K562 (cell line): ENCODE results near the gene SLC25A45. TPM values are rescaled to one million over a fixed set of nuclear protein-coding genes. Genes with fewer than 3 reads are reported as not detected.

Source experiments
- ATAC-seq: fragments of 200-7000 bp; cut with Tn5 transposase; 3 replicates; pipeline ENCODE4 v1.9.1; 2020; ENCODE audit warnings: moderate library complexity
- BruUV-seq: library from RNA; stranded (reverse); fragments of 400-500 nt; replicated peaks from 2 replicates; lab custom pipeline; 2021; lab: Mats Ljungman, UMichigan
- CTCF ChIA-PET: fragments of 300-600 bp; formaldehyde crosslinking; extraction: SDS; loops from one replicate; lab custom pipeline; 2021; ENCODE audit warnings: low intra/inter-chr PET ratio; lab: Yijun Ruan, JAX
- POLR2A ChIA-PET: fragments of 300-600, 350-650 bp; sonication (Branson Sonifier 250); formaldehyde crosslinking; extraction: SDS; loops from one replicate; lab custom pipeline; 2021; ENCODE audit warnings: antibody characterized with exemption, inconsistent platforms; lab: Yijun Ruan, JAX
- DNase-seq, 4 experiments: peaks; one replicate each; pipeline versions ENCODE4 v3.0.0 to v3.0.0-alpha.2; 2011 to 2018; ENCODE audit warnings: low spot score in 3 of 4, mixed read lengths in 3 of 4; ENCODE audit errors: extremely low read depth in 1 of 4
- FAIRE-seq: peaks from 2 replicates; lab custom pipeline; 2011; peaks lifted over from hg19 to GRCh38; lab: Jason Lieb, UNC
- H2AFZ ChIP-seq: 2 replicates; pipeline ENCODE4 v1.6.0; 2011; ENCODE audit warnings: low read depth, low read length, control low read depth, inconsistent platforms
- H3K27ac ChIP-seq: fragments of 200-600 bp; 3 replicates; pipeline ENCODE4 v1.8.0; 2011; ENCODE audit warnings: low read depth, mild to moderate bottlenecking, control low read depth, inconsistent platforms, low read length, moderate library complexity, mixed read lengths; ENCODE audit errors: extremely low read depth
- H3K27me3 ChIP-seq, 2 experiments: fragments of 300-600 bp in 1 of 2; 2 replicates in 1 of 2; 3 replicates in 1 of 2; pipeline versions ENCODE4 v1.6.0 to v1.8.0; 2011; ENCODE audit warnings: inconsistent platforms in 2 of 2, low read length in 2 of 2, mild to moderate bottlenecking in 1 of 2, mixed read lengths in 1 of 2, moderate library complexity in 1 of 2; ENCODE audit not compliant: control insufficient read depth in 2 of 2, insufficient read depth in 2 of 2
- H3K36me3 ChIP-seq: fragments of 300-600 bp; 3 replicates; pipeline ENCODE4 v1.8.0; 2011; ENCODE audit warnings: mild to moderate bottlenecking, low read length, inconsistent platforms; ENCODE audit not compliant: control insufficient read depth, insufficient read depth
- H3K4me1 ChIP-seq, 2 experiments: fragments of 200-600 bp in 1 of 2; replicated peaks in 1 of 2; 2 replicates in 1 of 2; 3 replicates in 1 of 2; pipeline versions ENCODE4 v1.5.1 to v1.8.0; 2011; ENCODE audit warnings: inconsistent platforms in 2 of 2, low read length in 2 of 2, mild to moderate bottlenecking in 1 of 2, mixed read lengths in 1 of 2, moderate library complexity in 1 of 2; ENCODE audit not compliant: control insufficient read depth in 2 of 2, insufficient read depth in 2 of 2
- H3K4me2 ChIP-seq: 2 replicates; pipeline ENCODE4 v1.6.1; 2011; ENCODE audit warnings: low read length, control low read depth, inconsistent platforms, mixed read lengths; ENCODE audit not compliant: insufficient read depth
- H3K4me3 ChIP-seq: fragments of 200-600 bp; sonication (generic), shearing (Covaris generic); 2 replicates; pipeline ENCODE4 v1.5.1; 2016; ENCODE audit warnings: control low read depth, inconsistent platforms
- H3K79me2 ChIP-seq: fragments of 200-600 bp; 3 replicates; pipeline ENCODE4 v1.8.0; 2011; ENCODE audit warnings: low read length, inconsistent platforms; ENCODE audit not compliant: control insufficient read depth, insufficient read depth
- H3K9ac ChIP-seq, 2 experiments: 2 replicates each; pipeline versions ENCODE4 v1.6.0 to v1.6.1; 2011; ENCODE audit warnings: low read depth in 2 of 2, low read length in 2 of 2, control low read depth in 1 of 2, inconsistent platforms in 1 of 2, mild to moderate bottlenecking in 1 of 2, mixed read lengths in 1 of 2; ENCODE audit not compliant: insufficient read depth in 1 of 2
- H3K9me1 ChIP-seq: one replicate; pipeline ENCODE4 v1.6.0; 2011; ENCODE audit warnings: inconsistent platforms, mild to moderate bottlenecking, low read length, moderate library complexity; ENCODE audit not compliant: control insufficient read depth, insufficient read depth
- H3K9me3 ChIP-seq: replicated peaks from 2 replicates; pipeline ENCODE4 v1.5.1; 2011; ENCODE audit warnings: low read depth, low read length, inconsistent platforms; ENCODE audit not compliant: control insufficient read depth, insufficient read depth
- H4K20me1 ChIP-seq: replicated peaks from 2 replicates; pipeline ENCODE4 v1.6.1; 2011; ENCODE audit warnings: low read length, inconsistent platforms, mixed read lengths; ENCODE audit not compliant: control insufficient read depth, insufficient read depth
- ARID4B ChIP-seq: sonication (generic); formaldehyde crosslinking; IDR thresholded peaks from 2 replicates; pipeline ENCODE4 v1.8.0; 2022; ENCODE audit warnings: mild to moderate bottlenecking, missing genetic modification reagents
- DIDO1 ChIP-seq: fragments of 450-650 bp; IDR thresholded peaks from 2 replicates; pipeline ENCODE4 v1.6.1; 2016; ENCODE audit warnings: low read depth, missing biosample characterization, missing genetic modification characterization
- FOXP4 ChIP-seq: sonication (generic); formaldehyde crosslinking; IDR thresholded peaks from 2 replicates; pipeline ENCODE4 v1.8.0; 2022; ENCODE audit warnings: mild to moderate bottlenecking, missing genetic modification reagents, borderline replicate concordance
- MXD1 ChIP-seq: fragments of 250-450 bp; sonication (Bioruptor Pico); IDR thresholded peaks from 2 replicates; pipeline ENCODE4 v1.8.0; 2021; ENCODE audit warnings: borderline replicate concordance, mild to moderate bottlenecking, moderate library complexity; ENCODE audit not compliant: poor library complexity, severe bottlenecking
- SIX5 ChIP-seq, 2 experiments: IDR thresholded peaks; 2 replicates each; pipeline ENCODE4 v1.6.1; 2011; ENCODE audit warnings: low read length in 2 of 2, borderline replicate concordance in 1 of 2, low read depth in 1 of 2, mild to moderate bottlenecking in 1 of 2, moderate library complexity in 1 of 2; ENCODE audit not compliant: insufficient read depth in 1 of 2
- SMAD4 ChIP-seq: fragments of 250-450 bp; sonication (Bioruptor Pico); conservative IDR thresholded peaks from 2 replicates; pipeline ENCODE4 v1.8.0; 2021; ENCODE audit warnings: inconsistent platforms, mild to moderate bottlenecking, moderate library complexity
- SMARCC2 ChIP-seq: fragments of 450-650 bp; IDR thresholded peaks from 2 replicates; pipeline ENCODE4 v1.6.1; 2017; ENCODE audit warnings: antibody characterized with exemption, moderate library complexity, mild to moderate bottlenecking, low read depth
- SPI1 ChIP-seq: IDR thresholded peaks from 2 replicates; pipeline ENCODE4 v1.6.1; 2011; ENCODE audit warnings: low read depth, low read length, control low read depth, borderline replicate concordance
- TCF7L2 ChIP-seq: fragments of 150-350 bp; IDR thresholded peaks from 2 replicates; pipeline ENCODE4 v1.6.1; 2016; ENCODE audit warnings: low read depth, mild to moderate bottlenecking, low read length, moderate library complexity
- ZKSCAN3 ChIP-seq: fragments of 250-450 bp; sonication (Bioruptor Pico); IDR thresholded peaks from 2 replicates; pipeline ENCODE4 v1.4.0; 2020
- ZNF274 ChIP-seq: IDR thresholded peaks from 2 replicates; pipeline ENCODE4 v1.6.1; 2011; ENCODE audit warnings: low read depth, mild to moderate bottlenecking, low read length, moderate library complexity, borderline replicate concordance
- ZNF75A ChIP-seq: fragments of 450-650 bp; formaldehyde crosslinking; IDR thresholded peaks from 2 replicates; pipeline ENCODE4 v1.4.0; 2020; ENCODE audit warnings: mild to moderate bottlenecking
- WGBS: fragments of 100-300 bp; shearing (Covaris generic); methylation state at CpG from one replicate; pipeline ENCODE4 v1.1.6; 2016; ENCODE audit warnings: low coverage, mixed read lengths; ENCODE audit not compliant: insufficient coverage; ENCODE audit errors: missing lambda C conversion rate; 5-methylcytosine and 5-hydroxymethylcytosine counted together
- in situ Hi-C: fragments of 300-500 bp; cut with MboI; formaldehyde crosslinking; loops from 4 replicates; pipeline ENCODE4 v1.15.0; 2018; ENCODE audit warnings: inconsistent platforms, mixed read lengths
- intact Hi-C: fragments of 100-400 bp; cut with micrococcal nuclease; formaldehyde crosslinking; loops from 2 replicates; pipeline ENCODE4 v1.14.2; 2022
- polyA plus RNA-seq, 8 experiments: library from polyadenylated mRNA; depleted of rRNA in 4 of 8; stranded (reverse) in 5 of 8; unstranded in 3 of 8; fragments of >200 nt; fragmentation: Nextera tagmentation in 2 of 8; fragmentation: Illumina TruSeq in 1 of 8; extraction: Ambion mirVana in 2 of 8; extraction: Trizol in 1 of 8; gene quantifications; 2 replicates each; pipeline versions ENCODE4 v1.2.1 to v1.2.3, GENCODE V29; 2011 to 2014; ENCODE audit warnings: inconsistent platforms in 1 of 8, missing spikeins in 1 of 8
- total RNA-seq, 7 experiments: library from RNA; depleted of rRNA in 6 of 7; stranded (reverse); fragments of >200 nt in 6 of 7; fragmentation: Illumina TruSeq in 2 of 7; extraction: Trizol in 2 of 7; gene quantifications; 2 replicates each; pipeline versions ENCODE4 v1.2.1 to v1.2.3, GENCODE V29; 2011 to 2021; ENCODE audit warnings: low replicate concordance in 1 of 7

The SLC25A45 gene
- total and polyA plus RNA-seq, 9 of the 15 experiments (the other 6 are each of a cell fraction or from before 2014, with no cell fraction given), result 0.15 to 2.3 (median 0.68) TPM

- TF ChIP-seq FOXP4 (CRISPR knock-in tag), result no peak
These were observed 26.0 kb downstream of the SLC25A45 start (continued) for GRCh38 chr11:65356394-65356972.

GRCh38 chr11:65355776-65356393 lies 26.6 kb downstream of the SLC25A45 start:
- Histone ChIP-seq H3K4me1 (peaks cover 25 to 48% of the 10 kb centered on the region in 2 experiments), H4K20me1 (peaks cover 10% of the 10 kb centered on the region; the same call in 1 of the 2 replicates), H3K9me3 (no peaks in the 10 kb centered on the region), H3K79me2 (no peaks in the 10 kb centered on the region), H3K4me2 (peak overlapping the region; percentile 60), H3K27ac (no peak overlapping the region), H3K36me3 (peaks cover 18% of the 10 kb centered on the region; the same call in 1 of the 3 replicates), H3K27me3 (no peaks in the 10 kb centered on the region), H3K4me3 (no peak overlapping the region), H3K9ac (peak overlapping the region in 1 of 2 experiments; percentile 90; a peak in 1 of 4 replicates), H3K9me1 (no peaks in the 10 kb centered on the region), H2AFZ (no peak overlapping the region)
- intact Hi-C loops (no loop called here), in situ Hi-C loops (no loop called here)
- BruUV-seq, result no TSS peak
- ChIA-PET CTCF (no interaction called here), POLR2A (interaction anchor here (0.6 to 15.6 kb wide), 14 partner anchors 8 to 1149 kb away, joined by 3 to 253 read pairs (median 4); partner anchors contain the start of genes DPF2, MALAT1 and NEAT1)
- FAIRE-seq (peak; percentile 75), DNase-seq (no peak), ATAC-seq (no peak)
- 60% methylated on average over 33 of the region's 35 CpGs for WGBS
- TF ChIP-seq SIX5 (IDR thresholded peaks at IDR 0.05; ENCODE audit: borderline replicate concordance in 1 of 2, insufficient read depth in 1 of 2, low read depth in 1 of 2, low read length in 2 of 2) (no peak), ARID4B (CRISPR knock-in tag) (no peak), SPI1 (no peak), MXD1 (no peak), SMAD4 (CRISPR knock-in tag) (peak; percentile 45; the same call in 1 of the 2 replicates), DIDO1 (tag) (no peak), TCF7L2 (no peak), ZNF75A (CRISPR knock-in tag) (no peak), SMARCC2 (no peak), ZKSCAN3 (no peak), ZNF274 (no peak)
